GM19452 (cell line): ENCODE data around the gene SOX13.

Experiments used
- ATAC-seq: cut with Tn5 transposase; IDR thresholded peaks from one replicate; pipeline ENCODE4 v1.9.1; 2021; ENCODE audit not compliant: unreplicated experiment

SOX13 gene

DNA sequence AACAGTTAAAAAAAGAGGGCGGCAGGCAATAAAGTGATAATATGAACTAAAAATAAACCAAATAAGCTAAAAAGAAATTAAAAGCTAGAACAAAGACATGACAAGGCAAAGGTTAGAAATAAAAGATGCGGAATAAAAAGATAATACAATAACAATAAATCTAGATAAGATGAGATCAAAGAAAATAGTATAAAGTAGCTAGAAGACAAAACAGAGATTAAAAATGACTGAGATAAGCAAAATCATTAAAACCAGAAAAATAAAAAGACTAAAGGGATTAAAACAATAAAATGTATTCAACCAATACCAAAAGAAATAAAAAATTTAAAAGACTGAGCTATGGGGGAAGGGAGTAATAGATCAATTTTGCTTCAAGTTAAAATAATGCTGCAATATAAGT, 10.8 kb upstream of the SOX13 start:
- ATAC-seq, result no peak

DNA sequence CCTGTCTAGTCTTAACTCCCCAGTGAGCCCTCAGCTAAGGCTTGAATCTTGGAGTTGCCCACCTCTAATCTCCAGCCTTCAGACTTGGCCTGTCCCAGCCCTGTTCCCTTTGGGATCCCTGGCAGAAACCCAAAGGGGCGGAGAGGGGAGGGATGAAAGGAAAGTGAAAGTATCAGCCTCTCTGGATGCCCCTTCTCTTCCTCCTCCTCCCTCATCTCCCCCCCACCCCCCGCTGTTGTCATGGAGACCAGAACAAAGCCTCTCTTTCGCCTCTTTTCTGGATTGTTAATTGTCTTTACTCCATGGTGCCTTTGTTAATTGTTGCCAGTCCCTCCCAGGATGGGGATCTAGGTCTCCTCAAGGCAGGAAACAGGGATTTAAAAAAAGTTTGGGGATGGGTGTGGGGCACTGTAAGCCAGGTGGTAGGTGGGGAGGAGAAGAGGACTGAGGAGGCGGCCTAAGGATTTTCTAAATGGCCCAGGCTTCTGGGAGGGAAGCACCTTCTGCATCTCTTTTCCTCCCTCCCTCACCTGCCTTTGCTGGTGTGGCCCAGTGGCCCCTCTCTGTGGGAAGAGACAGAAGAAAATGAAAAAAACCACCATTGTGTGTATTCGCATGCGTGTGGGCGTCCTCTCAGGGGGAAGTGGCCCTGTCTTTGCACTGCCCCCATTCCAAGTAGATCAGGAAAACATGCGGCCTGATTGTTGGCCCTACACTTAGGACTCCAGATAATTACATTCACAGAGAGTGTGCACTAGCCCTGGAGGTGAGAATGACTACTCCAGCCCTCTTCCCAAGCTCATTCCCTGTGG, 7.5 kb upstream of the SOX13 start:
- ATAC-seq, result no peak

DNA sequence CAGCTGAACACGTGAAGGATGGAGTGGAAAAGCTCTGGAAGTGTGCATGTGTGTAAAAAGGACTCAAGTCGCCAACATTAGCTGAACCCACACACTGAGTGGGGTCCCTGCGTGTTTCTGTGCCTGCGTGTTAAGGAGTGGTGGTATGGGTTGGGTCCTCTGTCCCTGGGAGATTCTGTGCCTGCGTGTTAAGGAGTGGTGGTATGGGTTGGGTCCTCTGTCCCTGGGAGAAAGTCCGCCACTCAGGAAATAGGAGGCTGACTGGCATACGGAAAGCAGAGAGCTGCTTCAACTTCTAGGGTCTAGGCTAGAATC, 7.0 kb upstream of the SOX13 start:
- ATAC-seq, result no peak

DNA sequence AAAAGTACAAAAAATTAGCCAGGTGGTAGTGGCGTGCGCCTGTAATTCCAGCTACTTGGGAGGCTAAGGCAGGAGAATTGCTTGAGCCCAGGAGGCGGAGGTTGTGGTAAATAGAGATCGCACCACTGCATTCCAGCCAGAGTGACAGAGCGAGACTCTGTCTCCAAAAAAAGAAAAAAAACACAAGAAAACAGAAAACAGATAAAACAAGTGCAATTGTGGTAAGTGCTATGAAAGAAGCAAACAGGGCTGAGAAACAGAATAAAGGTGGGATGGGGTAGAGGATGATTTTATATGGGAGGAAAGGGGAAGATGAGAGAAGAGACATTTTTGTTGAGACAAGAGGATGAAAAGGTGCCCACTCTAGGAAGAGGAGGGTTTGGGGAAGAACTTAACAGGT, 5.0 kb upstream of the SOX13 start:
- no peak for ATAC-seq

DNA sequence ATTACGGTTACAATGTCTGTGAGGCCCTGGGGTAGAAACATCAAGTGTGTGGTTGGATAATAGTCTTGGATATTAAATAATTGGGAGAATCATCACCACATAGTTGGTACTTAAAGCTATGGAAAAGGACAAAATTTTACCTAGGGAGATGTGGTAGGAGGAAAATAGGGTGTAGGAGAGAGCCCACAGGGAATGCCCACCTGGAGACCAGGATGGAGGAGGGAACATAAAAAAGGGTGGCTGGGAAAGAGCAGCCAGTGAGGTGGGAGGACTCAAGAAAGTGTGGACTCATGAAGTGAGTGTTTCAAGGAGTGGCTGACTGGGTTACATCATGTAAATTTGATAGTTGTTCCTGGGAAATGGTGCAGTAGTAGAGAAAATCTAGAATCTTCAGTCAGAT, 3.0 kb upstream of the SOX13 start:
- no peak for ATAC-seq

DNA sequence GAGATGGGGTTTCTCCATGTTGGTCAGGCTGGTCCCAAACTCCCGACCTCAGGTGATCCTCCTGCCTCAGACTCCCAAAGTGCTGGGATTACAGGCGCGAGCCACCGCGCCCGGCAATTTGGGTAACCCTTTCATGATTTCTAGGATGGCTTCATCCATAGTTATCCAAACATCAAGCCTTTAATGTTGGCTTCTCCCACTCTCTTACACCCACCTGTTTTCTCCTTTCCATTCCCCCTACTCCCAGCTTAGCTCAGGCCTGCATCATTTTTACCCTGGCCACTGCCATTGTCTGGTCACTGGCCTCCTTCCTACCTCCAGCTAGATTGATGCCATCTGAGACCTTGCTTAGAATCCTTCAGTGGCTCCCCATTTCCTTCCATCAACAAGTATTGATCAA, 2.0 kb upstream of the SOX13 start:
- ATAC-seq, result no peak

DNA sequence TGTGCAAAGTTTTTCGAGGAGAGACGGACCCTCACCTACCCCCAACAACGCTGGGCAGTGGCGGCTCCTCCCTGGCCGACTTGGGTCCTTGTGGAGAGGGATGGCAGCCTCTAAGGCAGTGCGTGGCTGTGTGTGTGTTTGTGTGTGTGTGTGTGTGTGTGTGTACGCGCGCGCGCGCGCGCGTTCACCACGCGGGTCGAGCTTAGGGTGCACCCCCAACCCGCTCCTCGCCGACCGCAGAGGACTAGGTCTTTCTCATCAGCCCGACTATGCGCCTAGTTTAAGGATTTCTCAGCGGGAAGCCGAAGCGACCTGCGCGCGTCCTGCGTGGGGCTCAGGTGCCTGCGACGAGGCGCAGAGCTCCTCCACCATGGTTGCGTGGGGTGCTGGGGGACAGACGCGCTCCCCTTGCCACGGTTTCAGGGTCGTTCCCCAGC, 940 bp downstream of the SOX13 start:
- ATAC-seq, result no peak

DNA sequence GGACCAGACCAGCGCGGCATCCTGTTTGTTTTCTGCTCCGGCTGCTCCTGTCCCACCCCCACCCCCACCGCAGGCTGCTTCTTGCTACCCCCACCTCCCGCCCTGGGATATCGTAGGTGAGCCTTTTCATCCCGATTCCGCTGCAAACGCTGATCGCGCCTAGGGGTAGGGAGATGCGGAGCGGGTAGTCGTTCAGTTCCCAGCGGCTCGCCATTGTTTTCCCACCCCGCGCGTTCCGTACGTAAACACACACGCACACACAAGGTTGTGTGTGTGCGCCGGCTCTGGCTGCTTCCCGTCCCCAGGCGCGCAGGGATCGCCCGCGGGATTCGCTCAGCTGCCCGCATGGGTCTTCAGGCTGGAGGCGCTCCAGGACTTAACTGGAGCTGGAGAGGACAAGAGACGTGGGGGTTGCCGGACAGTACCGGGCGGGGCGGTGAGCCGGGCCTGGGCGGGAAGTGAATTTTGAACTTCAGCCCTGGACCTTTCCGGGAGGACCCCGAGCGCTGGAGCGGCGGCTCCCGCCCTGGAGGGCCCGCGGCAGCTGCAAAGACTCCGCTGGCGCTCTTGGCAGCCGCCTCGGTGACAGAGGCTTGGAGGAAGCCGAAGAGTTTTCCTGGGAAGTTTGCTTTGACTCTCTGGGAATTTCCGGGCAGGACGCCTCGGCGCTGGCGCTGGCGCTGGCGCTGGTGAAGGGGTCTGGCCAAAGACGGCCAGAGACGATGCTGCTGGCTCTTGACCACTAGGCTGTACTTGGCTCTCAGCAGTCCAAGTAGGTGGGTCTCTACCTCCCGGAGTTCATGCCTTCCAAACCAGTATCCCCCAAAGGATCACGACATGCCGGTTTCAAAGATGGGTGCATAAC, 1.6 kb downstream of the SOX13 start:
- no peak for ATAC-seq

DNA sequence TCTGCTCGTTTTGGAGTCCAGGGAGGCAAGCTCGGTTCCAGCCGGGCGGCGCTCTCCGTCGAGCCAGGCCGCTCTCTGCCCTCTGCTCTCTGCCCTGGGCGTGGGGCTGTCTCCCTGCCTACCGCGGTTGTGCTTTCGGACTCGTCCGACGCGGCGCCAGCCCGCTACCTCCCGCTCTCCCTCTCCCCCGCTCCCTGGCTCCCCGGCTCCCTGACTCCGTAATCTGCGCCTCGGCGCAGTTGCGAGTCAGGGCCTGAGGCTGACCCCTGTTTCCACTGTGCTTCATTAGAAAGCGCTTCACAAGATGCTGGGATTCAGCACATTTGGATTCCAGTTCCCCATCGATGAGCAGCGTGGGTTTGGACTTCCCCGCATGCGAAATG, 2.2 kb downstream of the SOX13 start:
- no peak for ATAC-seq

DNA sequence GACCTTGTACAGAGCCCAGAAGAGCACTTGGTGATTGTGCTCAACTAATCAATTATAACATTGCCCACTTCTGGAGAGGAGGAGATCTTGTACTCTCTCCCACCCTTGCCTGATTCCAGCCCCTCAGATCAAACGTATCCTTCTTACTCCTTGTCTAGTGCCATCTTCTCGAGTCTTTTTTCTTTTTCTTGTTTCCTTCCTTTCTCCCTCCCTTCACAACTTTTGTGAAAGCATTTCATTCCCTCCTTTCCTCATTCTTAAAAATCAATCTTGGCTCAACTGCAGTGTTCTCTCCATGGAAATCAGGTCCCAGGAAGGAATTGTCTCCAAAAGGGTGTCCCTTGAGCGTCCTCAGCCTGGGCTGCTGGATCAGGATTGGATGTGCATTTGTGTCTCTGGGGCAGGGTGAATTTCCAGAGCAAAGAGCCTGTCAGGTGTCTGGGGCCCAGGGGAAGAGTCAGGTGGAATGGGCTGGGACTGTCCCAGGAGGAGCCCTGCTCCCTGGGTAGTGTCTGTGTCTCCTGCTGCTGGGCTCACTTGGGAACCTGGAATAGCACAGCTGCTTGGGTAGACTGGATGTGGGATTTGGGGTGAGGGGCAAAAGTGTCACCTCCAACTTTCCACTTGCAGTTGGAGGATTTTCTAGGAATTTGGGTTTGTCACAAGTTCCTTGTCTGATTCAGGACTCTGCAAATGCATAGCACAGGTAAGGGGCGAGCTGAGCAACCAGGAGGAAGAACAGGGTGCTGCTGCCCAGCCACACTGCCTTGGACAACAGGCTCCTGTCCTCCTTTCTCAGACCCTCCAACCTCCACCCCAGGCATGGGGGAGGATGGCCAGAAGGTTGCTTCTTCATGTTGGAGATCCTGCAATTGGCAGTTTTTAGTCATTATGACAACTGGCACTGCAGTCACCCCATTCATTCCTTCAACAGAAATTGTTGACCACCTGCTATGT, 3.3 kb downstream of the SOX13 start:
- no peak for ATAC-seq

DNA sequence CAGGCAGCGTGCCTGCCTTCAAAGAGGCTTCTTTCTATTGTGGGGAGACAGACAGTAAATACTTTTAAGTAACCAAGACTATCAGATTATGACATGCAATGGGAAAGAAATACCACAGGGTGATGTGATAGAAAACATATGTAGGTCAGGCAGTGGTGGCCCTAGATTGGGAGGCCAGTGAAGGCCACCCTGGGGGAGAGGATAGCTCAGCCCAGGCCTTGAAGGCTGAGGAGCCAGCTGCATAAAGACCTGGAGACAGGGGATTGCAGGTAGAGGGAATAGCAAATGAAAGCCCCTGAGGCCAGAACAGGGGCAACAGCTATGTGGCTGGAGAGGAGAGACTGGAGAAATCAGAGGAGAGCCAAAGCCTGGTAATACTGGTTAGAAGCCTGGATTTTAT, 4.0 kb downstream of the SOX13 start:
- ATAC-seq, result no peak

DNA sequence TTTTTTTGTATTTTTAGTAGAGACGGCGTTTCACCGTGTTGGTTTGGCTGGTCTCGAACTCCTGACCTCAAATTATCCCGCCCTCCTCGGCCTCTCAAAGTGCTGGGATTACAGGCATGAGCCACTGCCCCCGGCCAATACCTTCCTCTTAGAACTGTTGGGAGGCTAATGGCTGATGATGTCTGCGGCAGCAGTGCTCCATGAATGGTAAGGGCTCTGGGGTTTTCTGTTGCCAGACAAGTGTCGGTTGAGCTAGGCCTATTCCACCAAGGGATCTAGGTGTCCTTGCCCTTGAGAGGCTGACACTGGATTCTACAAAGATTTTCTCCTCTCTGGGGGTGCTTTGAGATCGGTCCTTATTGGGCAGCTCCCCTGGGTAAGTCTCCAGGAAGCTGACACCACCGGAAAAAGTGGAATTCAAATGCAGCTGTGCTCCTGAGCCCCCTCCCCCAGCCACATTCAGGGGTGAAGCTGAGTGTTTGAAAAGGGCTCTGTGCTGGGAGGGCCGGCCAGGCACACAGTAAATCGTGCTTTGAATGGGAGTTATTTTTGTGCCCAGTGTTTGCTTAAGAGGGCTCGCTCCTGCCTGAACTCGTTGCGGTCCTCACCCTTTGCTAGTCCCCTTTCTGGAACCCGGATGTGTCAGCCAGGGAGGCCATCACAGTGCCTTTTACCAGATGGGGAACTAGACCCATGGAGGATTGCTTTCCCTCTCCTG, 5.2 kb downstream of the SOX13 start:
- ATAC-seq, result no peak

DNA sequence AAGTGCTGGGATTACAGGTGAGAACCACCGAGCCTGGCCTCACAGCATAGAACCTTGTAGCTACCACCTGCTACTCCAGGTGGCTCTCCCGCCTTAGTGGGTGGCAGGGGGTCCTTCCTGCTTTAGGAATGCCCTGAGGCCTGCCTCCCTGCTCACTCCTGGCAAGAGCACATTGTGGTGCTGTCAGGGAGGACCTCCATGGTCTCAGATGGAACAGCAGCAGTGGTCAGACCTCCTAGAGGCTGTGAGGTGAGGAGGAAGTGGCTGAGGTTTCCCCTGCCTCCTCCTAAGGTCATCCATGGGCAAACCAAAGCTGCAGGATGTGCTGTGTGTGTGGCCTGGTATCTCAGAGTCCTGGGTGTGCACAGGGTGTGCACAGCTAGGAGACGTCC, 6.7 kb downstream of the SOX13 start:
- no peak for ATAC-seq

DNA sequence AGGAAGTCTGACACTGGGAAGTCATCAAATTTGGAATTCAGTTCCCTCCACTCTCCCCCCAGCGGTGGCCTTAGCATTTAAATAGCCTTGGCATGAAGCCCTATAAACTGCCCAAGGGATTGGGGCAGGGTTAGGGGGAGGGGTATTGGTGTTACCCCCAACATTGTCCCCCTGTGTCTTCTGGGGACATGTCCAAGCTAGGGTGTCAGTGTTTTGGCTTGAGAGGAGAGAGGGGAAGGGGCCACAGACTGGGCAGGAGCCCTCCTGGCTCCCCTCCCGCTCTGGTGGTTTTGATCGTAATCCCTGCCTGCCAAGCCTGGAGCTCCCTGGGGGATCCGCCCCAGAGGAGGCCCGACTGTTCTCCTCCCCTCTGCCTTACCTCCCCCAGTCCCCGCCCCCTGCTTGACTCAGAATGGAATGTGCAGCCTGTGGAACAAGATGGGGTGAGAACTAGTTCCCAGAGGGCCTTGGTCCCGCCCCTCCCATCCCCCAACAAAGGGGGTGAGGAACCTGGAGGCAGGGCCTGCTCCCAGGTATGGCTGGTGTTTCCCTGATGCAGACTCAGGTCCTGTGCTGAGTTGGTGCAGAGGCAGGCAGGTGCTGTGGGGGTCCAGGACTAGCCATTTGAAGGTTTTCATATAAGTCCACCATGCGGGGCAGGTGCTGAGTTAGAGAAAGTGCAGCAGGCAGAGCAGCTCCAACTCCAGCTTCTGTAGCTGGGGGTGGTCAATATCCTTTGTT, 7.4 kb downstream of the SOX13 start:
- no peak for ATAC-seq

DNA sequence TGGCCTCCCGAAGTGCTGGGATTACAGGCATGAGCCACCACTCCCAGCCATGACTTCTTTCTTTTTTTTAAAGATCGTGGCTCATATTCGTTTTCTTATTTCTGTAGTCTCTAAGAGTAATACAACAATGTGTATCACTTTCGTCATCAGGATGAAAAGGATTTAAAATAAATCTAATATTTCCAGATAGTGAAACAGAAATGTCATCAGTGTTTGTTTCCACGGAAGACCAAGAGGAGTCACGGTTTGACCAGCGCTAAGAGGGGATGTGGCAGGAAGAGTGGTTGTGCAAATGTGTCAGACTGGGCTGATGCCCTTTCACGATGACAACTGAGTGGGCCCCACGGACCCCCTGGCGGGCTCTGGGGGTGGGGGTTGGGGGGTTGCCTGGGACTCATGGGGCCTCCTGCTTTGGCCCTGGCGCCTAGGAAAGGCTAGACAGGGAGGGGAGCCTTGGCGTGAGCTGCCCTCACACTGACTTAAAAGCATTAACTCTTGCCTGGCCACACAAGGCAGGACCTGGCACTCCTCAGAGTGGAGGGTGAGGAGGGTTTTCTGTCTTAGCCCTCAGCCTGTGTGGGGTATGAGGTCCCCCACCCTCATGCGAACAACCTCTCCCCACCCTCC, 8.4 kb downstream of the SOX13 start:
- no peak for ATAC-seq

DNA sequence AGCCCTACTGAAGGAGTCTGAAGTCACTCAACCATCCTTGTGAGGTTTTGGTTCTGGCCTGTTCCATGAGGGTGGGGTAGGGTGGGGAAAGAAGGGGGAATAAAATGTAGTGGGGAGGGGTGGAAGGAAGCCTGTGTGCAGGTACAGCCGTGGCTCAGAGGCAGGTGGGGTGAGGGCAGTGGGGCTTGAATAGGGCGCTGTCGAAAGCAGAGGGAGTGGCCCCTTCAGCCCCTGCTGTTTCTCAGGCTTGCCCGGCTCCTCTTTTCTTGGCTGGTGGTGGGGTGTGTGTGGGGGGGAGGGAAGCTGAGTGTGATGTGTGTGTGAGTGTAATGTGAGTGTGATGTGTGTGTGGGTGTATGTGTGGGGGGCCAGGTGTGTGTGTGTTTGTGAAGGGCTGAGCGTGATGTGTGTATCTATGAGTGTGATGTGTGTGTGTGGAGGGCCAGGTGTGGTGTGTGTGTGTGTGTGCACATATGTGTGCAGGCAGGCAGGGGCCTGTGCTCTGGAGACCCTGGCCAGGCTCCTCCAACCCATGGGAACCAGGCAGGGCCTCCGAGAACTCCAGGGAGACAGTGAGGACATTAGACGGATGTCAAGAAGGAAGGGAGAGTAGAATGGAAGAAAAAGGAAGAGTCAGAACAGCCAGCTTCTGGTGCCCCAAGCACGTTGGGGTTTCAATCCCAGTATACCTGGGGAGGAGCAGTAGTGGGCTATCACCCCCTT, 9.0 kb downstream of the SOX13 start:
- ATAC-seq, result no peak

DNA sequence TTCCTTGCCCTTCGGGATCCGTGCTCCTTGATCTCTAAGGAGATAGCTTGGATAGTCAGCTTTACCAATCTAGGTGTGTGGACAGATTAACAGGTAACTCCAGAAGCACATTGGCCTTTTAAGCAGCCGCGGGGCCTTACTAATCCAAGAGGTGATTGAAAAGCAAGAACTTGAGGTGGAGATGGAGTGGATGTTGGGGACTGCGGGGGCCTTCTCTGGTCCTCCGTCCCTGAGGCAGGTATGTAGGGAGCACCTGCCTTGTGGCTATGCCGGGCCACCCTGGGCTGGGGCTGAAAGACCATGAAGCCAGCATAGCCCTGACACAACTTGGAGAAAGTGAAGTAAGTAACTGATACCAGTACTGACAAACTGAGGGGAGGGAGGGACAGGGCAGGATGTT, 10.6 kb downstream of the SOX13 start:
- ATAC-seq, result no peak

DNA sequence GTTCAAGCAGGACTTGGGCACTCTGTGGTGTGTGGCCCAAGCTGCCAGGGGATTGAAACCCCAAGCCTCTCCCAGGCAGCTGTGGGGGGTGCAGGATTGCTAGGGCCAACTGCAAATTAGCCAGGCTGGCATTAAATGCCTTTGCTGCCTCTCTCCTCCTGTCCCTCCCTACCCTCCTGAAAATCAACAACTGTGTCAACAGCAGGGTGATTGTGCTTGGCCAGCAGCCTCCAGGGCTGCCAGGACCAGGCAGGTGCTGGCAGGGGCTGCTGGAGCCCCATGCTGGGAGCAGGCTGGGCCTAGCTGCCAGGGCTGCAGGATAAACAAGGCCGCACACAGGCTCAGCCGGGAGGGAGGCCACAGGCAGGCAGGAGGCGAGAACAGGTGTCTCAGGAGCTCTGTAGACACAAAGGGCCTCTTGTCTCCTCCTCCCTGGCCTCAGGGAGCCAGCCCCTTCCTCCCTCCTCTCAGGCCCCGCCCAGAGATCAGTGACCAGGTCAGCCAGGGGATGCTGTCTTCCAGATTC, 11.4 kb downstream of the SOX13 start:
- no peak for ATAC-seq

DNA sequence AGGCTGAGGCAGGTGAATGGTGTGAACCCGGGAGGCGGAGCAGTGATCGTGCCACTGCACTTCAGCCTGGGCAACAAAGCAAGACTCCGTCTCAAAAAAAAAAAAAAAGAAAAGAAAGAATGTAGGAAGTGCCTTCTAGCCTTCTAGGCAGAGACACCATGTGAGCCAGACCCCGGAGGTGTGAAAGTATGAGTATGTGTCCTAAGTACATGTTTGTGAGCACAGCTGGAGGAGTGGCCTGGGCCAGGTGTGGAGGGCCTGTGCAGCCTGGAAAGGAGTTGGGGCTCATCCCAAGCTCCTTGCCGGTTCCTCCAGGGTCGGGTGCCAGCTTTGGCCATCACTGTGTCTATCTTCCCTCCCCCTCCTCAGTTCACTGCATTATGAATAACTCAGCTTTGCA, 13.0 kb downstream of the SOX13 start:
- ATAC-seq, result no peak
